Trophoblast cell (in vitro differentiated cells and primary cell): ENCODE measurements around the gene AIF1L.

Experiments
- DNase-seq, 2 donors: peaks; one replicate each; pipeline ENCODE4 v3.0.0-alpha.2; 2016
- H2AFZ ChIP-seq: 2 replicates; pipeline ENCODE4 v1.6.1; 2013; ENCODE audit warnings: low read length, moderate library complexity, mild to moderate bottlenecking; ENCODE audit not compliant: insufficient read depth, poor library complexity
- H2AK5ac ChIP-seq: 2 replicates; pipeline ENCODE4 v1.6.1; 2013; ENCODE audit warnings: mild to moderate bottlenecking, low read length
- H2BK120ac ChIP-seq: 2 replicates; pipeline ENCODE4 v1.6.1; 2013; ENCODE audit warnings: low read length, mild to moderate bottlenecking, moderate library complexity; ENCODE audit not compliant: insufficient read depth, poor library complexity
- H2BK12ac ChIP-seq: 2 replicates; pipeline ENCODE4 v1.6.1; 2013; ENCODE audit warnings: mild to moderate bottlenecking, low read length, moderate library complexity
- H2BK5ac ChIP-seq: 2 replicates; pipeline ENCODE4 v1.6.1; 2013; ENCODE audit warnings: low read length, low read depth, moderate library complexity, mild to moderate bottlenecking; ENCODE audit not compliant: poor library complexity
- H3K14ac ChIP-seq: 2 replicates; pipeline ENCODE4 v1.6.1; 2013; ENCODE audit warnings: mild to moderate bottlenecking, low read length
- H3K18ac ChIP-seq: 2 replicates; pipeline ENCODE4 v1.6.1; 2013; ENCODE audit warnings: mild to moderate bottlenecking, low read length
- H3K23ac ChIP-seq: 2 replicates; pipeline ENCODE4 v1.6.1; 2013; ENCODE audit warnings: low read length
- H3K27ac ChIP-seq: 2 replicates; pipeline ENCODE4 v1.5.1; 2013; ENCODE audit warnings: low read depth, mild to moderate bottlenecking, inconsistent platforms, low read length, moderate library complexity
- H3K27me3 ChIP-seq: 2 replicates; pipeline ENCODE4 v1.6.1; 2013; ENCODE audit warnings: inconsistent platforms, mild to moderate bottlenecking, low read length, moderate library complexity; ENCODE audit not compliant: insufficient read depth
- H3K36me3 ChIP-seq, 2 experiments: 1 replicate in 1 of 2; 2 replicates in 1 of 2; pipeline ENCODE4 v1.6.1; 2013; ENCODE audit warnings: low read length in 2 of 2, mild to moderate bottlenecking in 2 of 2, moderate library complexity in 1 of 2; ENCODE audit not compliant: insufficient read depth in 2 of 2, control insufficient read depth in 1 of 2
- H3K4ac ChIP-seq: 2 replicates; pipeline ENCODE4 v1.6.1; 2013; ENCODE audit warnings: low read depth, mild to moderate bottlenecking, low read length, moderate library complexity
- H3K4me1 ChIP-seq, 2 experiments: 1 replicate in 1 of 2; 2 replicates in 1 of 2; pipeline ENCODE4 v1.6.1; 2013; ENCODE audit warnings: low read length in 2 of 2, mild to moderate bottlenecking in 2 of 2, moderate library complexity in 1 of 2; ENCODE audit not compliant: insufficient read depth in 2 of 2, control insufficient read depth in 1 of 2
- H3K4me2 ChIP-seq: 2 replicates; pipeline ENCODE4 v1.6.1; 2013; ENCODE audit warnings: inconsistent platforms, mild to moderate bottlenecking, low read length, moderate library complexity
- H3K4me3 ChIP-seq: 2 replicates; pipeline ENCODE4 v1.5.1; 2013; ENCODE audit warnings: mild to moderate bottlenecking, low read depth, low read length, inconsistent platforms
- H3K79me1 ChIP-seq: one replicate; pipeline ENCODE4 v1.6.1; 2013; ENCODE audit warnings: low read length
- H3K79me2 ChIP-seq: 2 replicates; pipeline ENCODE4 v1.6.1; 2013; ENCODE audit warnings: low read length, mild to moderate bottlenecking; ENCODE audit not compliant: control insufficient read depth, insufficient read depth, poor library complexity
- H3K9ac ChIP-seq: 2 replicates; pipeline ENCODE4 v1.6.1; 2013; ENCODE audit warnings: mild to moderate bottlenecking, low read length
- H3K9me3 ChIP-seq: 2 replicates; pipeline ENCODE4 v1.6.1; 2013; ENCODE audit warnings: low read depth, mild to moderate bottlenecking, control low read depth, inconsistent platforms, low read length; ENCODE audit not compliant: insufficient read depth
- H4K12ac ChIP-seq: 2 replicates; pipeline ENCODE4 v1.6.1; 2013; ENCODE audit warnings: low read depth, mild to moderate bottlenecking, low read length, moderate library complexity
- H4K8ac ChIP-seq: 2 replicates; pipeline ENCODE4 v1.6.1; 2013; ENCODE audit warnings: low read depth, mild to moderate bottlenecking, low read length, moderate library complexity
- H4K91ac ChIP-seq: one replicate; pipeline ENCODE4 v1.6.1; 2013; ENCODE audit warnings: low read depth, mild to moderate bottlenecking, low read length, moderate library complexity
- WGBS: extraction: QIAGEN DNeasy Blood & Tissue Kit; methylation state at CpG from one replicate; pipeline ENCODE4 v1.1.7; 2013; ENCODE audit warnings: missing lambda C conversion rate; ENCODE audit not compliant: insufficient read length, insufficient coverage; ENCODE audit errors: extremely low coverage; 5-methylcytosine and 5-hydroxymethylcytosine counted together

Gene AIF1L

DNA sequence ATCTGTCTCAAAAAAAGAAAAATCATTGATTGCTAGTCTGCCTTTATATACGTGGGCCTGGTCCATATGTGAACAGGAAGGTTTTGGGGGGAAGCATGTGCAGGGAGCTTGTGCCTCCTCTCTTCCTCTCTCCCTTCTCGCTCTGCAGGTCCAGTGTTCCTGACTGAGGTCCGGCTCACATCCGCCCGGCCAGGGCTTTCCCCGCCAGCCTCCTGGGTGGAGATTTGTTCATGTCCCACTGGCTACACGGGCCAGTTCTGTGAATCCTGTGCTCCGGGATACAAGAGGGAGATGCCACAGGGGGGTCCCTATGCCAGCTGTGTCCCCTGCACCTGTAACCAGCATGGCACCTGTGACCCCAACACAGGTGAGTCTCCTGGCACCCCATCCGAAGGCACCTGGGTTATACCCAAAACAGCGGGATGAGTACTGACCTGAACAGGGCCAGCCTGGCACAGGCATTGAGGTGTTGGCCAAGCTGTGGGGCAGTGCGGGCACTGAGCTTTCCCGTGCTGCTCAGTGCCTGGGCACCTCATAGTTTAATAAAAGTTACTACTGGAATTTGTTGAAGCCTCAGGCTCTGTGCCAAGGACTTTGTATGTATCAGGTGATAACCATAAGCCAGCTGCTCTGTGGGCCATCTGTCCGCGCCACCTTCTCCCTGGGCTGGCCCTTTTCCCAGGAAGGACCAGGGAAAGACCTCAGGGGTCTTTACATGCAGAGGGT, 39.4 kb upstream of the AIF1L start:
- Histone ChIP-seq H3K27me3 (no peaks in the 10 kb centered on the region), H2AFZ (no peak overlapping the region), H4K91ac (no peak overlapping the region), H3K14ac (no peak overlapping the region), H3K18ac (no peak overlapping the region), H3K23ac (no peak overlapping the region), H2BK120ac (no peak overlapping the region), H3K4ac (no peak overlapping the region), H2BK12ac (no peak overlapping the region), H3K4me3 (no peak overlapping the region), H3K36me3 (no peaks in the 10 kb centered on the region), H2BK5ac (no peak overlapping the region), H3K79me2 (no peaks in the 10 kb centered on the region), H2AK5ac (no peak overlapping the region), H4K8ac (no peak overlapping the region), H3K9ac (no peak overlapping the region), H3K9me3 (no peaks in the 10 kb centered on the region), H3K79me1 (no peaks in the 10 kb centered on the region), H3K4me2 (no peak overlapping the region), H3K4me1 (no peaks in the 10 kb centered on the region), H4K12ac (no peak overlapping the region), H3K27ac (no peak overlapping the region)
- no peak for DNase-seq
- no CpG with 5 or more reads among the region's 14 CpGs for WGBS

DNA sequence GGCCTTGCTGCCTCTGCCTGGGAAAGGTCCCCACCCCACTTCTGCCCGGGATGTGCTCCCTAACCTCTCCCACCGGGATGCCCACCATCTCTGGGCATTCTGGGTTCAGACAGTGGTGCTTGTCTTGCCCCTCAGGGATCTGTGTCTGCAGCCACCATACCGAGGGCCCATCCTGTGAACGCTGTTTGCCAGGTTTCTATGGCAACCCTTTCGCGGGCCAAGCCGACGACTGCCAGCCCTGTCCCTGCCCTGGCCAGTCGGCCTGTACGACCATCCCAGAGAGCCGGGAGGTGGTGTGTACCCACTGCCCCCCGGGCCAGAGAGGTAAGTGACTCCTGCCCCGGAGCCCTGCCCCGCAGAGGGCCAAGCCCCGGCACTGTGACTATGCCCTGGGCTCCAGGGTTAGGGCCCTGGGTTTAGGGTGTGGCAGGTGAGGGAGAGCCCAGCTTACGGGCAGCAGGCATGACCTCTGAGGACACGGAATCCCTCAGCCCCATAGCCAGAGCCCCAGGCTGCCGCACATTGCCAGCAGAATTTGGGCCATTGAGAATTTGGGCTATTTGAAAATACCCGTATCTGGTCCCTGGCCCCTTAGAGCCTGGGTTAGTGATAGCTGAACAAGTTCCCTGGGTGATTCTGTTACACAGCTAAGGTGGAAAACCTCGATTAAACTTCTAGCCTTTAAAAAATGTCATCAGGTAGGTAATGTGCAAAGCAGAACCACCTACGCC, 35.3 kb upstream of the AIF1L start:
- no peaks in the 10 kb centered on the region for H3K36me3 ChIP-seq
- H3K27ac ChIP-seq, result no peak overlapping the region
- H3K4me1 ChIP-seq, result no peaks in the 10 kb centered on the region
- no peak overlapping the region for H3K18ac ChIP-seq
- no peak overlapping the region for H2BK12ac ChIP-seq
- H3K4me2 ChIP-seq, result no peak overlapping the region
- H3K14ac ChIP-seq, result no peak overlapping the region
- no peak overlapping the region for H3K9ac ChIP-seq
- H2AFZ ChIP-seq, result no peak overlapping the region
- WGBS, result no CpG with 5 or more reads among the region's 21 CpGs
- peak; percentile 56 to 81 for DNase-seq
- H3K23ac ChIP-seq, result no peak overlapping the region
- H4K8ac ChIP-seq, result no peak overlapping the region
- no peaks in the 10 kb centered on the region for H3K79me2 ChIP-seq
- no peak overlapping the region for H3K4ac ChIP-seq
- H2BK5ac ChIP-seq, result no peak overlapping the region
- H3K4me3 ChIP-seq, result no peak overlapping the region
- no peak overlapping the region for H4K91ac ChIP-seq
- no peak overlapping the region for H4K12ac ChIP-seq
- no peaks in the 10 kb centered on the region for H3K79me1 ChIP-seq
- no peak overlapping the region for H2AK5ac ChIP-seq
- H3K27me3 ChIP-seq, result no peaks in the 10 kb centered on the region
- H3K9me3 ChIP-seq, result no peaks in the 10 kb centered on the region
- H2BK120ac ChIP-seq, result no peak overlapping the region

GRCh38 chr9:131062969-131063368, 33.4 kb upstream of the AIF1L start:
- H4K8ac ChIP-seq, result no peak overlapping the region
- no peak overlapping the region for H4K12ac ChIP-seq
- no peaks in the 10 kb centered on the region for H3K79me2 ChIP-seq
- no peak overlapping the region for H2BK12ac ChIP-seq
- H3K27me3 ChIP-seq, result no peaks in the 10 kb centered on the region
- no peak overlapping the region for H3K18ac ChIP-seq
- H2AFZ ChIP-seq, result no peak overlapping the region
- no CpG with 5 or more reads among the region's 9 CpGs for WGBS
- H3K9me3 ChIP-seq, result no peaks in the 10 kb centered on the region
- no peak overlapping the region for H3K9ac ChIP-seq
- H3K36me3 ChIP-seq, result no peaks in the 10 kb centered on the region
- no peak for DNase-seq
- no peak overlapping the region for H3K4me3 ChIP-seq
- no peak overlapping the region for H3K23ac ChIP-seq
- H3K14ac ChIP-seq, result no peak overlapping the region
- no peak overlapping the region for H2BK120ac ChIP-seq
- no peaks in the 10 kb centered on the region for H3K79me1 ChIP-seq
- no peak overlapping the region for H2AK5ac ChIP-seq
- no peak overlapping the region for H3K27ac ChIP-seq
- no peak overlapping the region for H4K91ac ChIP-seq
- no peak overlapping the region for H3K4ac ChIP-seq
- no peak overlapping the region for H2BK5ac ChIP-seq
- H3K4me1 ChIP-seq, result no peaks in the 10 kb centered on the region
- H3K4me2 ChIP-seq, result no peak overlapping the region

GRCh38 chr9:131065599-131065998, 30.7 kb upstream of the AIF1L start:
- Histone ChIP-seq H3K79me1 (no peaks in the 10 kb centered on the region), H2BK120ac (no peak overlapping the region), H3K4ac (no peak overlapping the region), H2BK5ac (no peak overlapping the region), H3K9me3 (no peaks in the 10 kb centered on the region), H2AFZ (no peak overlapping the region), H4K12ac (no peak overlapping the region), H2BK12ac (no peak overlapping the region), H3K14ac (no peak overlapping the region), H3K4me3 (no peak overlapping the region), H3K79me2 (no peaks in the 10 kb centered on the region), H3K27me3 (no peaks in the 10 kb centered on the region), H3K18ac (no peak overlapping the region), H3K4me1 (no peaks in the 10 kb centered on the region), H3K23ac (no peak overlapping the region), H3K27ac (no peak overlapping the region), H3K4me2 (no peak overlapping the region), H4K8ac (no peak overlapping the region), H4K91ac (no peak overlapping the region), H2AK5ac (no peak overlapping the region), H3K9ac (no peak overlapping the region), H3K36me3 (no peaks in the 10 kb centered on the region)
- no CpG with 5 or more reads among the region's 7 CpGs for WGBS
- peak in 1 of 2 donors; percentile 28 for DNase-seq
